HG02943 (cell line): ENCODE measurements around the gene BACH2.

ENCODE experiments used
- ATAC-seq: cut with Tn5 transposase; IDR thresholded peaks from one replicate; pipeline ENCODE4 v1.9.1; 2021; ENCODE audit warnings: mild to moderate bottlenecking, low read depth, moderate library complexity; ENCODE audit not compliant: unreplicated experiment

The BACH2 gene

DNA sequence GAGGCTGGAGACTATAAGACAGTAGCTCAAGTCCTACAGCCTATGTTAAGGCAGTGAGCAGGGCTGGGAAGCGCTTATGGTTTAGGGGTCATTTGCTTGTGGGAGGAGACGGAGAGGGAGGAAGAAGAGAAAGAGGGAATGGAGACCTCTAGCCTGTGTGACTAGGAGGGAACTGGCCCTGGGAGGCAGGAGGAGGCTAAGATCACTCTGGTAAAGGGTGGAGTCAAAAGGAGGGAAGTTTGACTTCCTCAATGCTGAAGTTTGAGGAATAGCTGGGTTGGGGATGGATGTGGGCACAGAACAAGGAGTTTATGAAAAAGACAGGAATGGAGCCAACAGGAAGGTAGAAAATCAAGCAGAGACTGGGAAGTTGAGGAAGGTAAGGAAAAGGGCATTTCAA lies 6.4 kb upstream of the BACH2 start:
- ATAC-seq, result no peak

DNA sequence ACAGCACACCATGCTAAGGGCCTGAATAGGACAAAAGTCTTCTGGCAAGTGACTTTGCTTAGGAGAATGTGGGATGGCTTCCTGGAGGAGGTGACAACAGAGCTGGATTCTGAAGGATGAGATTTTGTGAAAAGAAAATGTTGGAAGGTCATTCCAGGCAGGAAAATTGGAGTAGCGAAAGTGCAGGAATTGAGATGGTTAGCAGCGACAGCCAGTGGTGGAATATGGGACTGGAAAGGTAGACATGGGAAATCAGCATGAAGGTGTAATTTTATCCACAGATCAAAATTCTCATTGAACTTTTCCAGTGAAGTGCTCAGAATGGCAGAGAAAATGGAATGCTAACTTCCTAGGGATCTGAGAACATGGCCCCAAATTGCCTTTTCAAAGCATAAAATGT lies 5.7 kb upstream of the BACH2 start:
- ATAC-seq, result no peak

DNA sequence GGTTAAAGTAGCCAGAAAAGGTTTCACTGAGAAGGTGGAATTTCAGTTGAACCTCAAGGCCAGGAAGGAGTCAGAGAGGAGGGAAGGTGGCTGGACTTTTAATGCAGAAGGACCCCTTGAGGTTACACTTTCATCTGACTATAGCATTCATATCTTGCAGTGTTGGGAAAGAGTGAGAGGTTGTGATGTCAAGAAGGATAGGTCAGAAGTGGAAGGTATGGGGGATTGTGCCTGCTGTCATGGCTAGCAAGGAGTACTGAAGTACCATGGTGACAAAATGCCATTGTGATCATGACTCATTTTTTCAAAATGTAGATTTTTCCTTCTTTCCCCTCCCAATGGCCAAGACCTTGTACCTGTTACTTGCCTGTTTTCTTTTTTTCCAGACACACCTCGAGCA lies 5.2 kb upstream of the BACH2 start:
- ATAC-seq, result no peak

DNA sequence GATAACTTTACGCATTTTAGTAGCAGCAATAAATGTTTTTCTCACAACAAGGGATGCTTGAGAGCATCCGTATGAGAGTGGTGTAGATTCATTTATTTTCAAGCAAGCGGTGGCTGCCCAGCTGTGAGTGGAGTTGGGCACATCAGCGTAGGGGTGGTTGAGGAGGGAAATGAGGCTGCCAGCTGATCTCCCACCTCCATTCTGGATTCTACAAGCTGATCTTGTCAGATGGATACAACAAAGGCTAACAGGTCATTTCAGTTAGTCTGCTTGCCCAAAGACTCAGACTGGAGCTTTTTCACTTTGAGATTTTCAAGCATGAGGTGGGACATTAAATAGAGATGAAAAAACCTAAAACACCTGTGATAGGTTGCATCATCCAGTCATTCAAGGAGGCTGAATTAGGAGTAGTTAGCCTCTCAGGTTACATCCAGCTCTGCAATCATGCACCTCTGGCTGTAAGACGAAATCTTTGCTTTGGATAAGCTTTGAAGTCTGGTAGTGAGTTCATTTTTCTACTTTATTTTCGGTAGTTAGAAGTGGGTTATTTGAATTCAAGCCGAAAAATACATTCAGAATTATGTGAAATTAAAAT lies 1.9 kb upstream of the BACH2 start:
- ATAC-seq, result no peak

DNA sequence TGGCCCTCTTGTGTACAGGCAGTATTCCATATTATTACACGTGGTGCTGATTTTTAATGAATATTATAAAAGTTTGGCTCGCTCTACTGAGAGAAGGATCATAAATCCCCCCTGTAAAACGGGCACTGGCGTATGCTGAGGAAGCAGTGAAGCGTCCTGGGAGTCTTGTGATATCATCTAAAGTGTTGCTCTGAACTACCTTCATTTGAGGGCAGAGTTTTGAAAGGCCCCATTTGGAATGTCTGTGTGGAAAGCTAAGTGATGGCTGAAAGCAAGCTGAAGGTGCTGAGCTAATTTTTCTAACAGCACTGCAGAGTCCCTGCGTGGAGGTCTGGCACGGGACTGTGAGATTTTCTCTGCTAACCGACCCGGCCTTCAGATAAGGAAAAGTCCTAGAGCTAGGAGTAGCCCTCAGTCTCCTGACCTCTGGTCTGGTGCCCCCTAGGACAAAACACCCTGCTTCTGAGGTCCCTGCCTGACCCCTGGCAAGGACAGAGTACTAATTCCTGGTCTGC lies 1.3 kb upstream of the BACH2 start:
- ATAC-seq, result no peak

DNA sequence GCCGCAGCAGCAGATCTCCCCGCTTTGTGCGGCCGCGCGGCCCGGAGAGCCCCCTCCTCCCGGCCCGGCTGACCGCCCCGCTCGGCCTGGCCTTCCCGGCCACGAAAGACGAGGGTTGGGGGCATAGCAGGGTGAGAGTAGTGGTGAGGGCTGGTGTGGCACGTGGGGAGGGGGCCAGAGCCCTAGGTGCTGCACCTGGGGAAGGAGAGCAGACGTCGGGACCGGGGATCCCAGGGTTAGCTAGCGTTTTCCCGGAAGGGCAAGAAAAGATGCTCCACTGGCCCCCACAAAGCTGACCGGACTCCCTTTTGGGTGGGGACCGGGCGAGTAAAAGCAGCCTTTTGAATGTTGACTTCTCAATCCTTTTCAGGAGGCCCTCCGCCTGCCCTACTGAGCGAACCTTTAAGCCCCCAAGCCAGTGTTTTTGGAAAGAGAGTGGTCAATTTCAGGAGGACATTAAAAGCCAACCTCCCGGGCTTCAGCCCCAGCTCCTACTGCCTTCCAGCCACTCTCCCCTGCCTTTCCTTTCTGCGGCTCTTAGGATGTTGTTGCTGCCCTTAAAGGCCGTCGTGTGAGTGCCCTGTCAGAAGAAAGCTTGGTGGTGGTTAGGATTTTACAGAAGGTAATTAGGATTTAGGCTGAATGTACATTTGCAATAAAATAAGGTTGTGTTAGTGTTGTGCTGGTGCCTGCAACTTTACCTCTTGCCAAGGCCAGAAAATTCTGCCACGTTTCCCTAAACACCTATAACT lies 648 bp upstream of the BACH2 start:
- no peak for ATAC-seq

DNA sequence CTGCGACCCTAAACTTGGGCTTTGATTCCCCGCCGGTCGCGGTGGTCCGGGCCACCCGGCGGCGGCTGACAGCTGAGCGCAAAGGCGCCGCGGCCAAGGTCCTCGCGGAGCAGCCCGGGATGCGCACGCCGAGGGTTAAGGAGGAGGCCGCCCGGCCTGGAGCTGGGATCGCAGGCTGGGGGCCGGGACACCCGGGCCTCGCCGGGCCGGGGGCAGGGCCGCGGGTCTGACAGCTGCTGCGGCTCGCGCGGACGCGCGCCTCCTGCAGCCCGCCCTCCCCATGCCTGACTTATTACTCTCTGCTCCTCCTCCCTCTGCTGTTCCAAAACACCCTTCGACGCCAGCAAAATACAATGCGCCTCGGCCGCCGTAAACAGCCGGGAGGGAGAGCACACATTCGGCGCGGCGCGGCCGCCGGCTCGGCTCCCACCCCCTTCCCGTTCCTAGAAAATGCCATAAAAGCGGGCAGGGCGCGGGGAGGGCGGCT lies 746 bp downstream of the BACH2 start:
- ATAC-seq, result no peak

DNA sequence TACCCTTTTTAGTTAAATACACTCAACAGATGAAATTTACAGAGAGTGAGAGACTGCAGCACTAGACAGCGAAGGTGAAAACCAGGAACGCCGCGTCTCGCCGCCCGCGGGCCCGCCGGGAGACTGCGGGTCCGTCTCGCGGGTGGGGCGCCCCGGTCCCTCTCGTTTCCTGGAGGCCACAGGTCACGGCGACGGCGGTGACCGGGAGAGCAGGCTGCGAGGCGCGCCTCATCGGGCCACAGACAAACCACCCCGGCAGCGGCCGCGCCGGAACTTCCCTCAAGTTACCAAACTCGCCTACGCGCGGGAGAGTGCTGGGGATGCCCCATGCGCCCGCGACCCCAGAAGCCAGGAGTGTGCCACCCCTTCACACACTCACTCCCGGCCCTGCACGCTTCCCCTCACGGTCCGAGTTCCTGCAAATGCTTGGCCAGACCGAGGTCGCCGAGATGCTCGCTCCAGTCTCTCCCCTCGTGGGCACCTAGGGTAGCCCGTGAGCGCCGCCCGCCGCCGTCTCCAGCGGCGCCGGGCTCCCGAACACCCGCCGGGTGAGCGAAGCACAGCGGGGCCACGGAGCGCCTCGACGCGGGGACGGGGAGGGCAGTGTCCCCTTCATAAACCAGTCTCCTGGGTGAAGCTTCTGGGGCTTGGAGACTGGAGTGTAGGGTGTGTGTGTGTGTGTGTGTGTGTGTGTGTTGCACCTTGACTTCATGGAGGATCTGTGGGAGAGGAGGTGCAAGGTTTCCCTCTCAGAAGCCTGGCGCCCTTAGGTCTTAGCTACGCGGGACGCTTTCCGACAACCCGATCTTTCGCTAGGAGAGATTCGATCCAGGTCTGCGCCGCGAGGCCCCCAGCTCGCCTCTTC lies 1.4 kb downstream of the BACH2 start:
- no peak for ATAC-seq

DNA sequence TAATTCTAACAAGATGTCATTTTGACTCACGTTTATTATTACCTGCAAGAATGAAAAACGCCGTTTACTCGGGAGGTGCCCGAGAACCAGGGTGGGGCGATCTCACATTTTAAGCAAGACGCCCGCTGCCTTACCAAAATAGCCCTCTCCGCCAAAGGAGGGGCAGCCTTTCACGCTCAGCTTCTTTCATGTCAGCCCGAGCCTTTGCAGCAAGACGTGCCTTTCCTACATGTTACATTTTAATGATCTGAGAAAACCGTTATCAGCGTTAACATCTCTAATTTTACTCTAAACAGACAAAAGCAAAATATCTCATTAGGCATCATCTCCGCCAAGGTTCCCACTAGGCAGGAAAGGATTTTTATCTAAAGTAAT lies 2.0 kb downstream of the BACH2 start:
- ATAC-seq, result no peak

DNA sequence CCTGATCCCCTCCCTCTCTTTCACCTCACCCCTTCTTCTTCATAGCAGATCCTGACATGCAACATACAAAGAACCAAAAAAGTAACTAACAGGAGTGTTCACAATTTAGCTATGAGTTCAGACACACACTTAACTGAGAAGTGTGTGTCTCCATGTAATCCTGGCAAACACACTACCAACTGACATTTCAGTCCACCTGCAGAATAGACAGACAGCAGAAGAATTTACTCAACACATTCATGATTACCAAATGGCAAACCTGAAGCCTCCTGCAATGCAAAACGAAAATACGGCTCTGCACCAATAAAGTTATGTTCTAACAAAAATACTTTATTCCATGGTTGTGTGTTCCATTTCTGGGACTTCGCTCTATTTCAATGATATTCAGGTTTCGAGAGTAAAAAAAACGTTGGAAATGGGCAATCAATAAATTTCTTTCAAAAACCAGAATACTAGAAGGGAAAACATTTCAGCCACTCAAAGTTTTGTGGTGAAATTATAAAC lies 2.6 kb downstream of the BACH2 start:
- ATAC-seq, result no peak

DNA sequence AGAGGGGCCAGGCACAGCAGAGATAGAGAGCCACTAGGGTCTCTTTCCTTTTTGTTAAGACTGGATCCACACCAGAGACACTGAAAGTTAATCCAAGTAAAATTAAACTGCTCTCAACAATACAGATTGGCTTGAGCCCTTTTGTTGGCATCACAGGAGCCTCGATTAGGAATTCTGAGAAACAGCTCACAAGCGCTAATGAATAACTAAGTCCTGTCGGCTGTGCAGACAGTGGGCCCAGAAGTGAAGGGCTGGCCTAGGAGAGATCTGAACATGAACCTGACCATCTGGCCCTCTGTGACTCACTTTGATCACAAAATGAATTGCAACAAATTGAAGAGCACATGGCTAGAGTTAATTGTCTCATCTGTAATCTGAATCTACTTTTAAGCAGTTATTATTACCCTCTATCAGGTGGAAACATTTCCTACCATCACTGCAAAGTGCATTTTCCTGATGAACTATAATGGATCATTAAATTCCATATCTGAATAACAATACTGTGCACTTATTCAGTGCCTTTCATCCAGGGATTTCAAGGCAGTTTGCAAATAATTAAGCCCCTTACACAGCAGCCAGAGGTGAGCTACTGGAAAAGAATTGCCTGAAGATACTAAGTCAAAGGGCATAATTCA lies 3.2 kb downstream of the BACH2 start:
- no peak for ATAC-seq

DNA sequence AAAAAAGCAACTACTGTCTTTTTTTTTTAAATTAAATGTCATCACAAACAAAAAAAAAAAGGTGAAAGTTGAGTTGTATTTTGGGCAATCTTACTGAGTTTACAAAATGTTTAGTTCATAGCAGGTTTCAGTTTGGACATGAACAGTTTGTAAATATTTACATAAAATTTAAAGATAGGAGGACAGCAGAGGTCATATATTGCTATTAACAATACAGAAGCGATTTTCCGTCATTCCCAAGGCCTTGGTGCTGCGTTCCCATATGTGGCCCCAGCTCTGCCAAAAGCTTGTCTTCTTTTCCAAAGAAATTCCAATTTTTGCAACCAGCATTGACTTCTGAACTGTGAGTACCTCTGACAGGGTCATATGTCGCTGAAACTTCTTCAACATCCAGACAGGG lies 5.1 kb downstream of the BACH2 start:
- ATAC-seq, result no peak

DNA sequence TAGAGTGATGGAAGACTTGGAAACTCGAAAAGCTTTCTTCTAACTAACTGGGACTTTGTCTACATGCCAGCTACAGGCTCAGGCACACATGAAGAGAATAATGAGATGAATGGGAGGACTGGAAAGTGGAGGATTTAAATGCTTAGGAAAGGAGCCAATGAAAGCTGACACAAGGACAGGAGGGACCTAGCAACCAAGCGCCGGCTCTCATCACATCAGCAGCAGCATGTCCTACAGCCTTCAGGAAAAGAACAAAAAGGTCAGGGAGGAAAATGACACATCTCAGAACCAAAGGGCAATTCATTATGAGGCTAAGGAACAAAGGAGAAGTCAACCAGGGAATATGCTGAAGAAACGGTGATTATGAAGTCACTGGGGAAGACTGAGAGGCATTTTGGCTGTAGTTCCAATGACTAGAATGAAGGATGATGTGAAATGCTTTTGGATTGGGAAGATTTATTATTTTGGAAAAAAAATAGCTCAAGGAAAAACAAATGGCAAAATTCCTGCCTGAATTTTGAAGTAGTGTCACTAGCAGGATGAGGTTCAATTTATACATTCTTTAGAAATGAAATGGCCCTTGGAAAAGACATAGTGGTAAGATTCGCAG lies 5.7 kb downstream of the BACH2 start:
- no peak for ATAC-seq

DNA sequence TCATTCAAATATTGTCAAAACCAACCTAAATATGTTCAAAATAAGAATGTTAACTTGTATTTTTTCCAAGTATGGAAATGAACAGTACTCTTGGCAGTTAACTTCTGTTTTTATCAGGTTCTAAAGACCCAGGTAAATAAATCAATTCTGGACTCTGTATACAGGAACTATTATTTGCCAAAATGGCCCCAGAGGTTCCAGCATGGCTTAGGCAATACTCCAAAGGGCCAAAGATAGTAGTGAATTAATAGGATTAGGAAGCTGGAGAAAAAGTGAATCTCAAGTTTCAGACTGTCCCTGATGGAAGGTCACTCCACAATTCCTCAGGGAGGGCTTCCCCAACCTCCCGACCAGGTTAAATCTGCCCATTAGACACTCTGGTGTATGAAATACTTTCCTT lies 6.7 kb downstream of the BACH2 start:
- ATAC-seq, result no peak

DNA sequence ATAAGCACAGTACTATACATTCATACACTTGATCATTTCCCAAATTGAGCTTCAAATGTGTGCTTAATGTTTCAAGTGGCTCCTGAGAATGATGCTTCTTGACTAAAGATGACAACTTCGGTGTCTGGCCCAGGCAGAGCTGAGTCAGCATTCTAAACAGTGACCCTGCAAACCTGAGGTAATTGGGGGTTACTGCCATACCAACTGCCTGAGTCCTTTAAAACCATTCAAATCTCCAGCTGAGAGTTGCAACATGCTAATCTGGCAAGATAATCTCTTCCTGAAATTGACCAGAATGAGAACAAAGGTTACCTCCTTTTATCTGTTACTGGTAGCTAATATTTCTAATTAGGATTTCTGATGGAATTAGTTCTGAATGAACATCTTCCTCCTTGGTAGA lies 8.2 kb downstream of the BACH2 start:
- no peak for ATAC-seq

DNA sequence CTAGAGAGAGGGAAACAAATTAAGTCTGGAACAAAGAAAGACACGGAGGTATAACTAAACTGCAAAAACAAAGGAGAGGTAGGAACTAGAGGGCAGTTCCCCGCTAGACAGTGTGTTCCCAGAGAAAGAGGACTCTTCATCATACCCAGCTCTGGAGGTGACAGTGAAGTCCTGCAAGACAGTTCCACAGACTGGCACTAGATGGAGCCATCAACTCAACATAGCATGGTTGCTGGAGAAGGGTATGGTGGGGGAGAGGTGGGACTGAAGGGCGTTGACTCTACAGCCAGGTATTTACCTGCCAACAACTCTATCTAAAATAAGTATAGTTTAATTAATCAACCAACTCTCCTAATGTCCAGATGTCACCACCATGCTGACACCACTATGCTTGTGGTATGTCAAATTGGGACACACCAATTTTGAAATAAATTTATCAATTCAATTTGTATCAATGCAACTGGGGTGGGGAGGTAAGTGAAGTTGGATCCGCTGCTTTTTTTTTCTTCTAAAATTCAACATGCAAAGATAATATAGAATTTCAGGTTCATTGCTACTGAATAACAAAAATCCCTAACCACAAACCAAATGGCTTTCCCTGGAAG lies 9.7 kb downstream of the BACH2 start:
- ATAC-seq, result no peak

DNA sequence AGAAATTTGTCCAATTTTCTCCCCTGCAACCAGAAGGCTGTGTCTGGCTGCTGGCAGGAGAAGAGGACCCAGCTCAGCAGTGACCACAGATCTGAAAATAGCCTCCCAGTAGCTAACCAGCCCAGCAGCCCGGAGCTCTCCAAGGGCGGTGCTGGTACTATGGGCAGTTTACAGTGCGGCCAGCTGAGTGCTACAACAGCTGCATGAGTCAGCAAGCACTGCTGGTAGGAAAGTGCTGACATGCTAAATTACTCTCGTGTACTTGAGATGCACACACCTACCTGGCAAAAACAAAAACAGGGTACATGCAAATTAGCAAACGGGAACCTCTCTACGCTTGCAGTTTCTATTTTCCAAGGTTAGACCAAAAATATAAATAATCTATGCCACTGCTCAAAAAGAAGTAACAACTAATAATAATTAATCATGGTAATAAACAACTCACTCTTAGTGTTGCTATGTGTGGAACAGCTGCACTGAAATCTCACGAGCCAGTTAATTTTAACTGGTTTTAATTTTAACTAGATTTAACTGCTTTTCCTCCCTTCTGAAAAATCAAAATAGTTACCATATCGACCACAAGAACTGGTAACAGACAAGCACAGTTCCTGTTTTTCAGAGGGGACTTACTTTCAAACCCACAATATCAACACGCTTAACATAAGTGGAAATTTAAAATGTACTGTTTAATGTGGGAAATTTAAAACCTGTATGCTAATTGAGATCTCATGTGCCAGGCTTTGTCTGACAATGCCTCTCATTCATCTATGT lies 10.8 kb downstream of the BACH2 start:
- peak; percentile 75 for ATAC-seq

DNA sequence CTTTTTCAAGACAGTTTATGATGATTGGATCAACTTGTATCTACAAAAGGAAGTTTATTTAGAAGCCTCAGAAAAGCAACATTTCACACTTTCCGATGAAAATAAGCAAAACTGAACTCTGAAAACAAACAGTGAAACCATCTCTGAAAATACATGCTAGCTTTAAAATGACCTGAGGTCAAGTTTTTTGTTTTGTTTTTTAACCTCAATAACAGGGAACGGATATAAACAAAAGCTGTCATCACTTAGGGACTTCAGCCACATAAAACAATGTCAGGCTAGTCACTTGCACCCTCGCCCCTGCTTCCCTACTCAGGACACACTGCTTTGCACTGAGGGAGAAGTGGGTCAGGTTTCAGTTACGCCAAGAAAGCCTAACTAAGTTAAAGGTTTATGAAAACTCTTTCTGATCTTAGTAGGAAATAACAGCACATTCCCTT lies 11.6 kb downstream of the BACH2 start:
- peak; percentile 30 for ATAC-seq
